OCI-LY3 (cell line): ENCODE measurements around the gene SYS1.

Source experiments
- H2AFZ ChIP-seq: fragments of 200-600, 300-600 bp; shearing (Covaris generic); 2 replicates; pipeline ENCODE4 v1.6.0; 2014; ENCODE audit warnings: antibody characterized with exemption, low read depth, low read length
- H3K27ac ChIP-seq: fragments of 200-600, 300-600 bp; sonication (generic); 2 replicates; pipeline ENCODE4 v1.5.1; 2014; ENCODE audit warnings: mild to moderate bottlenecking, low read length, moderate library complexity, mixed read lengths
- H3K27me3 ChIP-seq: fragments of 200-600, 300-600 bp; sonication (generic); 2 replicates; pipeline ENCODE4 v1.6.1; 2014; ENCODE audit warnings: low read depth, low read length, mixed read lengths
- H3K36me3 ChIP-seq: fragments of 200-600, 300-600 bp; sonication (generic); replicated peaks from 2 replicates; pipeline ENCODE3; 2014; ENCODE audit warnings: low read depth, low read length, mixed read lengths
- H3K4me1 ChIP-seq: fragments of 300-600, 200-600 bp; sonication (generic); 2 replicates; pipeline ENCODE4 v1.6.1; 2014; ENCODE audit warnings: low read length, mixed read lengths
- H3K4me2 ChIP-seq: fragments of 200-600, 300-600 bp; sonication (generic); 2 replicates; pipeline ENCODE4 v1.6.1; 2014; ENCODE audit warnings: low read length, mixed read lengths
- H3K4me3 ChIP-seq: fragments of 300-600, 200-600 bp; sonication (generic); 2 replicates; pipeline ENCODE4 v1.5.1; 2014; ENCODE audit warnings: antibody characterized with exemption, mild to moderate bottlenecking, low read length, moderate library complexity
- H3K79me2 ChIP-seq: fragments of 300-600, 200-600 bp; shearing (Covaris generic); 2 replicates; pipeline ENCODE4 v1.6.1; 2014; ENCODE audit warnings: mild to moderate bottlenecking, low read length, mixed read lengths
- H3K9ac ChIP-seq: fragments of 300-600, 200-600 bp; shearing (Covaris generic); 2 replicates; pipeline ENCODE4 v1.6.0; 2014; ENCODE audit warnings: mild to moderate bottlenecking, low read length, moderate library complexity
- H3K9me3 ChIP-seq: fragments of 200-600, 300-600 bp; shearing (Covaris generic); 2 replicates; pipeline ENCODE4 v1.6.1; 2014; ENCODE audit warnings: low read length, mixed read lengths; ENCODE audit not compliant: insufficient read depth
- H4K20me1 ChIP-seq: fragments of 200-600, 300-600 bp; sonication (generic); 2 replicates; pipeline ENCODE4 v1.6.1; 2016; ENCODE audit warnings: low read length, mixed read lengths; ENCODE audit not compliant: insufficient read depth
- CTCF ChIP-seq: fragments of 200-600, 300-600 bp; sonication (generic); IDR thresholded peaks from 2 replicates; pipeline ENCODE4 v1.5.1; 2014; ENCODE audit warnings: antibody characterized with exemption, low read length, low read depth
- EZH2phosphoT487 ChIP-seq: fragments of 200-600 bp; shearing (Covaris generic); IDR thresholded peaks from 2 replicates; pipeline ENCODE4 v1.6.1; 2018; ENCODE audit warnings: antibody characterized with exemption, mixed run types, low read depth

SYS1 gene

GRCh38 chr20:45363611-45364492 is 896 bp downstream of the SYS1 start:
- Histone ChIP-seq H3K4me1 (peaks cover 72% of the 10 kb centered on the region), H2AFZ (no peak overlapping the region), H3K36me3 (peaks cover 34% of the 10 kb centered on the region), H3K9me3 (no peaks in the 10 kb centered on the region), H3K4me3 (peak overlapping the region; percentile 74), H3K27ac (peak overlapping the region; percentile 70), H3K27me3 (peaks cover 20% of the 10 kb centered on the region), H3K9ac (peak overlapping the region; percentile 73), H3K79me2 (peaks cover 36% of the 10 kb centered on the region), H4K20me1 (peaks cover 35% of the 10 kb centered on the region), H3K4me2 (peak overlapping the region; percentile 94)
- no peak for TF ChIP-seq EZH2phosphoT487
- no peak for TF ChIP-seq CTCF

DNA sequence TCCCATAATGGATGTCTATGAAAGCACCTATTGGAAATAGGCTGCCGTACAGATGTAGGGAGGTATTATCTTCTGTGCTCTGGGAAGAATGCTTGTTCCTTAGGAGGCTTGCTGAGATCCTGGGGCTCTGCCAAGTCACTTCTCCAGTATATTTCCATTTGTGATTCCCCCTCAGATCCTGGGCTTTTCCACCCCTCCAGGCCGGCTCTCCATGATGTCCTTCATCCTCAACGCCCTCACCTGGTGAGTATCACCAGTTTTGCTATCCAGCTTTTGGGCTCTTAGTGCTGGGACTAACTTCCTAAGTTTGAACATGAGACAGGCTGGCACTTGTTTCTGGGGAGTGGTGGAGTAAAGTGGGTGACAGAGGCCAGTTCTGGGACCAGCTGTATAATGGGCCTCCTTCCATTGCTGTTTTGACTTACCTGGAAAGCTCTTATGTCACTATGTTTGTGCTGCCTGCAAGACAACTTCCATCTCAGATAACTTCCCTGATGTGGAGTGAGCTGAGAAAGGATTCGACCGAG is 2.6 kb downstream of the SYS1 start:
- Histone ChIP-seq H3K9ac (no peak overlapping the region), H2AFZ (no peak overlapping the region), H3K4me1 (peaks cover 74% of the 10 kb centered on the region), H3K9me3 (no peaks in the 10 kb centered on the region), H3K27me3 (peaks cover 26% of the 10 kb centered on the region), H3K4me3 (no peak overlapping the region), H4K20me1 (peaks cover 45% of the 10 kb centered on the region), H3K79me2 (peaks cover 43% of the 10 kb centered on the region), H3K36me3 (peaks cover 39% of the 10 kb centered on the region), H3K4me2 (no peak overlapping the region), H3K27ac (no peak overlapping the region)
- no peak for TF ChIP-seq EZH2phosphoT487

- no peak overlapping the region for H2AFZ ChIP-seq
- H3K9me3 ChIP-seq, result no peaks in the 10 kb centered on the region
- H3K27me3 ChIP-seq, result peaks cover 32% of the 10 kb centered on the region
- H3K36me3 ChIP-seq, result peaks cover 46% of the 10 kb centered on the region
- H3K4me1 ChIP-seq, result peaks cover 70% of the 10 kb centered on the region
- H3K9ac ChIP-seq, result no peak overlapping the region
- peaks cover 51% of the 10 kb centered on the region for H4K20me1 ChIP-seq
- no peak overlapping the region for H3K4me3 ChIP-seq
- no peak for TF ChIP-seq CTCF
- no peak for TF ChIP-seq EZH2phosphoT487
- peaks cover 45% of the 10 kb centered on the region for H3K79me2 ChIP-seq
- no peak overlapping the region for H3K27ac ChIP-seq
- no peak overlapping the region for H3K4me2 ChIP-seq
Observed at GRCh38 chr20:45366192-45366591, 3.2 kb downstream of the SYS1 start.

DNA sequence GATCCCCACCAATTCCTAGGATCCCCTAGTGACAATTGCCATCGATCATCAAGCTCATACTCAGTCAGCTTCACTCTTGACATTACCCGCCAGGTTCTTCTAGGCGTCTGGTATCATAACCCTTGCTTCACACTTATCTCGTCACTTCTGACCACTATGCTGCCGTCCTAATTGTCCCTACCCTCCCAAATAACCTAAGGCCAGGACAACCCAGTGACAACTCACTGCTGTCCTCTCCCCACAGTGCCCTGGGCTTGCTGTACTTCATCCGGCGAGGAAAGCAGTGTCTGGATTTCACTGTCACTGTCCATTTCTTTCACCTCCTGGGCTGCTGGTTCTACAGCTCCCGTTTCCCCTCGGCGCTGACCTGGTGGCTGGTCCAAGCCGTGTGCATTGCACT is 3.7 kb downstream of the SYS1 start:
- no peak overlapping the region for H2AFZ ChIP-seq
- H3K36me3 ChIP-seq, result peaks cover 50% of the 10 kb centered on the region
- TF ChIP-seq CTCF (no peak), EZH2phosphoT487 (no peak)
- H3K4me1 ChIP-seq, result peaks cover 68% of the 10 kb centered on the region
- no peak overlapping the region for H3K27ac ChIP-seq
- H3K27me3 ChIP-seq, result peaks cover 35% of the 10 kb centered on the region
- peaks cover 45% of the 10 kb centered on the region for H3K79me2 ChIP-seq
- H4K20me1 ChIP-seq, result peaks cover 54% of the 10 kb centered on the region
- no peak overlapping the region for H3K9ac ChIP-seq
- no peak overlapping the region for H3K4me3 ChIP-seq
- no peak overlapping the region for H3K4me2 ChIP-seq
- no peaks in the 10 kb centered on the region for H3K9me3 ChIP-seq
